ENCODE results near the gene TSC22D1.

GRCh38 chr13:44409595-44409994, 166.5 kb downstream of the TSC22D1 start:
- no peak for TF ChIP-seq CTCF (IDR thresholded peaks at IDR 0.05)
- TF ChIP-seq POLR2A (IDR thresholded peaks at IDR 0.05): no peak
